ENCODE data around the gene MBOAT2. TPM values are rescaled to one million over a fixed set of nuclear protein-coding genes. Genes with fewer than 3 reads are reported as not detected.

Gene MBOAT2
- total RNA-seq, 1 experiment from 2014 or later = 40.9 TPM

DNA sequence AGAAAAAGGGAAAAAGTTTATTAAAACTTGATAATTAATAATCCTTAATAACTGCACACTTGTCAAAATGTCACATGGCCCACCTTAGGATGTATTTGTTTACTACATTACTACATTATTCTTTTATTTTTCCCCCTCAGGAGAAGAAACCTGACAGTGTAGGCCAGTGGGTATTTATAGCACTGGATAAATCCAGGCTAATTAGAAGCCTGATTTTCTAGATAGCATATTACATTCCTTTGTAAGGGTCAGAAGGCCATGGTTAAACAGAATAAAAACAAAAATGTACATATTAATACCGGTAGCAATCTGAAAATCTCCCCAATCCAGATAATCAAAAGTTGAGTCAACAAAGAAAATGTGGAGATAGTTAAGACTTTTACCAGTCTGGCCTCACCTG is 144.6 kb downstream of the MBOAT2 start:
- BruUV-seq (replicated peaks) = no TSS peak
- intact Hi-C loops (cut with micrococcal nuclease; ENCODE audit: unreplicated experiment) = no loop called here
- Mint-ChIP-seq H3K27ac (ENCODE audit: unreplicated experiment) (no peak overlapping the region), H3K9me3 (ENCODE audit: low read depth, unreplicated experiment) (no peaks in the 10 kb centered on the region), H3K27me3 (ENCODE audit: unreplicated experiment) (no peaks in the 10 kb centered on the region), H3K4me3 (ENCODE audit: low read depth, unreplicated experiment) (no peak overlapping the region), H3K36me3 (ENCODE audit: insufficient read depth, unreplicated experiment) (no peaks in the 10 kb centered on the region), H3K4me1 (ENCODE audit: low read depth, unreplicated experiment) (no peaks in the 10 kb centered on the region)
- no peak for DNase-seq
- CTCF ChIA-PET = no interaction called here
- TF ChIP-seq CTCF (IDR thresholded peaks at IDR 0.05; ENCODE audit: unreplicated experiment) = no peak

DNA sequence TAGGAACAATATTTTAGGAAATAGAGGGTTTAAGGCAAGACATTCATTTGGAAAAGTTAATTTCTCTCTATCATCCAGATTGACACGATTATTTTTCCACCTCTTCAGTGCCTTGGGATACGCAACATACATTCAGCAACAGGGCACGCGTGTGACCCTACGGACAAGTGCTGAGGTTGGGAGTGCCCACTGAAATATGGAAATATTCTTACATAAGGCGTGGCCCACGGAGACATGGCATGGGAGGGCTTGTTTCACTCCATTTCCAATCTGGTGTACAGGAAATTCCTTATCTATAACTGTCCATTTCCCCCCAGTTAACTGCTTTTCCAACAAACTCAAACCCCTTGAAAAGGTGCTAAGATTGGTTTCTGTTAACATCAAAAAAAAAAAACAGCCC is 145.2 kb downstream of the MBOAT2 start:
- CTCF ChIA-PET = no interaction called here
- Mint-ChIP-seq H3K27me3 (ENCODE audit: unreplicated experiment) (no peaks in the 10 kb centered on the region), H3K36me3 (ENCODE audit: insufficient read depth, unreplicated experiment) (no peaks in the 10 kb centered on the region), H3K27ac (ENCODE audit: unreplicated experiment) (no peak overlapping the region), H3K9me3 (ENCODE audit: low read depth, unreplicated experiment) (no peaks in the 10 kb centered on the region), H3K4me1 (ENCODE audit: low read depth, unreplicated experiment) (no peaks in the 10 kb centered on the region), H3K4me3 (ENCODE audit: low read depth, unreplicated experiment) (no peak overlapping the region)
- DNase-seq = no peak
- TF ChIP-seq CTCF (IDR thresholded peaks at IDR 0.05; ENCODE audit: unreplicated experiment) = no peak
- BruUV-seq (replicated peaks) = no TSS peak
- intact Hi-C loops (cut with micrococcal nuclease; ENCODE audit: unreplicated experiment) = no loop called here

DNA sequence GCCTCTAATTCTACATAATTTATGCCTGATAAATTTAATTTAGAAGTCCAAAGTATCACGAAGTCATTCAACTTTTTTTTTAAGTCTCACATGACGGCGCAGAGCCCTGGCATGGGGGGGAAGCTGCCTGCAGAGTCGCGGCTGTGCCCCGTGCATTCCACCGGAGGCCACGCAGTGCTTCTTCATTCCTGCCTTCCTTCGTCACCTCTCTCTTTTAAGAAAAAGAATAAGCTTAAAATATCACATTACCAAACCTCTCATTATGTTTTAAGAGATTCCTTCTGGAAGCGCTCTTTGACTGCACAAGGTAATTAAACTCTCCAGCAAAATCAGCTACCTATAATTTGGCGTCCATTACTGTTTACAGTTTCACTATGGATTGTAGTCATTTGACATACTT is 145.8 kb downstream of the MBOAT2 start:
- Mint-ChIP-seq H3K4me3 (ENCODE audit: low read depth, unreplicated experiment) (no peak overlapping the region), H3K27ac (ENCODE audit: unreplicated experiment) (no peak overlapping the region), H3K36me3 (ENCODE audit: insufficient read depth, unreplicated experiment) (no peaks in the 10 kb centered on the region), H3K4me1 (ENCODE audit: low read depth, unreplicated experiment) (no peaks in the 10 kb centered on the region), H3K9me3 (ENCODE audit: low read depth, unreplicated experiment) (no peaks in the 10 kb centered on the region), H3K27me3 (ENCODE audit: unreplicated experiment) (no peaks in the 10 kb centered on the region)
- DNase-seq = no peak
- no TSS peak for BruUV-seq (replicated peaks)
- no peak for TF ChIP-seq CTCF (IDR thresholded peaks at IDR 0.05; ENCODE audit: unreplicated experiment)
- intact Hi-C loops (cut with micrococcal nuclease; ENCODE audit: unreplicated experiment) = no loop called here
- CTCF ChIA-PET = no interaction called here

DNA sequence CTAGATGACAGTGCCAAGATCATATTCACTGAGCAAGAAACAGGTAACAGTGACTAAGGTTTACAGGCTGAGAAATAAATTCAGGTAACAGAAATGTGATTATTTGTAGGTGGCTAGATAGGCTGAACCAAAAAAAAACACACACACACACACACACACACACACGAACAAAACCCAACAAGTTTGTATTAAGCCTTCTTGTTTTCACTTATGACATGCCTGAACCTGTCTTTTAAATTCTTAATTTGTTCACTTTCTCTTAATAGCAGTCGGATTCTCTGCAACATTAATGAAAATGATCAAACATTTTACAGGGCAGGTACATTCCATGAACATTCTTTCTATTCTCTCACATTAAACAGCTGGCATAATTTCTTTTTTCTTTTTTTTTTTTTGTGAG is 147.3 kb downstream of the MBOAT2 start:
- Mint-ChIP-seq H3K27ac (ENCODE audit: unreplicated experiment) (no peak overlapping the region), H3K36me3 (ENCODE audit: insufficient read depth, unreplicated experiment) (no peaks in the 10 kb centered on the region), H3K4me3 (ENCODE audit: low read depth, unreplicated experiment) (no peak overlapping the region), H3K27me3 (ENCODE audit: unreplicated experiment) (no peaks in the 10 kb centered on the region), H3K9me3 (ENCODE audit: low read depth, unreplicated experiment) (no peaks in the 10 kb centered on the region), H3K4me1 (ENCODE audit: low read depth, unreplicated experiment) (no peaks in the 10 kb centered on the region)
- TF ChIP-seq CTCF (IDR thresholded peaks at IDR 0.05; ENCODE audit: unreplicated experiment) = no peak
- intact Hi-C loops (cut with micrococcal nuclease; ENCODE audit: unreplicated experiment) = no loop called here
- CTCF ChIA-PET = no interaction called here
- no peak for DNase-seq
- no TSS peak for BruUV-seq (replicated peaks)

- no peak for DNase-seq
- H3K27ac Mint-ChIP-seq (ENCODE audit: unreplicated experiment) = no peak overlapping the region
- CTCF ChIA-PET = no interaction called here
- no peaks in the 10 kb centered on the region for H3K9me3 Mint-ChIP-seq (ENCODE audit: low read depth, unreplicated experiment)
- no TSS peak for BruUV-seq (replicated peaks)
- no peaks in the 10 kb centered on the region for H3K4me1 Mint-ChIP-seq (ENCODE audit: low read depth, unreplicated experiment)
- H3K4me3 Mint-ChIP-seq (ENCODE audit: low read depth, unreplicated experiment) = no peak overlapping the region
- H3K36me3 Mint-ChIP-seq (ENCODE audit: insufficient read depth, unreplicated experiment) = no peaks in the 10 kb centered on the region
- no peaks in the 10 kb centered on the region for H3K27me3 Mint-ChIP-seq (ENCODE audit: unreplicated experiment)
- no peak for TF ChIP-seq CTCF (IDR thresholded peaks at IDR 0.05; ENCODE audit: unreplicated experiment)
- intact Hi-C loops (cut with micrococcal nuclease; ENCODE audit: unreplicated experiment) = no loop called here
Measured at GRCh38 chr2:8855010-8855409, 148.5 kb downstream of the MBOAT2 start.
